Stimulated activated CD8-positive, alpha-beta memory T cell treated with anti-CD3 and anti-CD28 coated beads, Interleukin-2, amount 100 ng/mL, for 1 hour (primary cell): Measurements from ENCODE around the gene KLK13.

Source experiments
- DNase-seq, 2 donors: peaks; one replicate each; pipeline ENCODE4 v3.0.0-alpha.2; 2020; ENCODE audit warnings: low read depth in 2 of 2

Gene KLK13

GRCh38 chr19:51019544-51019925 is 45.4 kb downstream of the KLK13 start, which contains the start of gene KLK10:
TSS of gene KLK10 (minus strand) at chr19:51019709. CDS start at chr19:51019130, 579 bp downstream.
- no peak for DNase-seq

GRCh38 chr19:51018745-51019543 is 45.9 kb downstream of the KLK13 start:
- no peak for DNase-seq

- peak; percentile 16 to 30 for DNase-seq
Measured at GRCh38 chr19:51016798-51017683, 47.9 kb downstream of the KLK13 start.

GRCh38 chr19:51015691-51016267 is 49.1 kb downstream of the KLK13 start:
- DNase-seq = no peak

- DNase-seq = no peak
Measured at GRCh38 chr19:51014242-51014641, 50.6 kb downstream of the KLK13 start.

GRCh38 chr19:51012661-51013190 is 52.2 kb downstream of the KLK13 start:
- no peak for DNase-seq

GRCh38 chr19:51010066-51010795 is 54.7 kb downstream of the KLK13 start:
- no peak for DNase-seq

GRCh38 chr19:51009061-51009891 is 55.6 kb downstream of the KLK13 start:
- DNase-seq = no peak

GRCh38 chr19:51007488-51007887 is 57.4 kb downstream of the KLK13 start:
- DNase-seq = no peak

- DNase-seq = no peak
Measured at GRCh38 chr19:51006406-51006805, 58.5 kb downstream of the KLK13 start.
